Karpas-422 (cell line): ENCODE results near the gene CTIF. TPM values are rescaled to one million over a fixed set of nuclear protein-coding genes. Genes with fewer than 3 reads are reported as not detected.

ENCODE experiments used
- DNase-seq: peaks from one replicate; pipeline ENCODE4 v3.0.0-alpha.2; 2015
- H2AFZ ChIP-seq: fragments of 200-600 bp; sonication (generic); 2 replicates; pipeline ENCODE4 v1.6.1; 2014; ENCODE audit warnings: antibody characterized with exemption, low read length, mixed read lengths
- H3K27ac ChIP-seq: fragments of 200-600 bp; sonication (generic); 2 replicates; pipeline ENCODE4 v1.5.1; 2014; ENCODE audit warnings: mild to moderate bottlenecking, low read length, moderate library complexity
- H3K27me3 ChIP-seq: fragments of 200-600 bp; sonication (generic); 2 replicates; pipeline ENCODE4 v1.6.1; 2014; ENCODE audit warnings: low read length, mixed read lengths
- H3K36me3 ChIP-seq: fragments of 200-600 bp; sonication (generic); 2 replicates; pipeline ENCODE4 v1.6.1; 2014; ENCODE audit warnings: low read length, mixed read lengths; ENCODE audit not compliant: insufficient read depth
- H3K4me1 ChIP-seq: fragments of 200-600 bp; sonication (generic); 2 replicates; pipeline ENCODE4 v1.6.1; 2014; ENCODE audit warnings: mild to moderate bottlenecking, low read length, mixed read lengths
- H3K4me2 ChIP-seq: fragments of 200-600 bp; sonication (generic); 2 replicates; pipeline ENCODE4 v1.6.1; 2014; ENCODE audit warnings: low read length, low read depth, mild to moderate bottlenecking; ENCODE audit not compliant: poor library complexity, severe bottlenecking
- H3K4me3 ChIP-seq: fragments of 200-600 bp; sonication (generic); 2 replicates; pipeline ENCODE4 v1.5.1; 2014; ENCODE audit warnings: mild to moderate bottlenecking, antibody characterized with exemption, low read length, mixed read lengths
- H3K79me2 ChIP-seq: fragments of 200-600 bp; sonication (generic); 2 replicates; pipeline ENCODE4 v1.6.1; 2014; ENCODE audit warnings: mild to moderate bottlenecking, low read length, mixed read lengths
- H3K9ac ChIP-seq: fragments of 200-600 bp; sonication (generic); 2 replicates; pipeline ENCODE4 v1.6.0; 2014; ENCODE audit warnings: low read length
- H3K9me2 ChIP-seq: fragments of 200-600 bp; sonication (generic), shearing (Covaris generic); replicated peaks from 2 replicates; pipeline ENCODE4 v1.6.0; 2014; ENCODE audit warnings: mild to moderate bottlenecking, low read length, moderate library complexity; ENCODE audit not compliant: insufficient read depth
- H3K9me3 ChIP-seq: fragments of 300-700, 200-600 bp; sonication (generic); 2 replicates; pipeline ENCODE4 v1.6.1; 2014; ENCODE audit warnings: low read length, mixed read lengths
- H4K20me1 ChIP-seq: fragments of 200-600 bp; sonication (generic); 2 replicates; pipeline ENCODE4 v1.6.1; 2014; ENCODE audit warnings: mild to moderate bottlenecking, antibody characterized with exemption, low read length, low read depth; ENCODE audit not compliant: insufficient read depth
- total RNA-seq: library from RNA; depleted of rRNA; stranded (reverse); fragments of >200 nt; shearing (Covaris generic); gene quantifications from 2 replicates; pipeline ENCODE4 v1.2.3, GENCODE V29; 2014; ENCODE audit warnings: low replicate concordance

The CTIF gene
- total RNA-seq, 1 experiment from 2014 or later: 0.60 TPM

DNA sequence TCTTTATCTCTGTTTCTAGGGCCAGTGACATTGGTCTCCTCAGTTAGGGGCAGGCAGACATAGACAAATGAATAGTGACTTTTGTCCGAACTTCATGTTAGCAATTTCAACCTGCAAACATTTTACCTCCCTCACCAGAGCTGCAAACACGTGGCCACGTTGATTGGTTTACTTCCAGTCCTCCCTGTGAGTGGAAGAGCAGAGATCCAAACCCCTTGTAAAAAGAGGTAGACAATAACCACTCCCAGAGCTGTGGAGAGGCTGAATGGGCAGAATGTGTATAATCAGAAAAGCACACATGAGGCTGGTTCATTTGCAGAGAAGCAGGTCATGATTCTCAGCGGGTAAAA lies 31.1 kb downstream of the CTIF start:
- Histone ChIP-seq H4K20me1 (no peaks in the 10 kb centered on the region), H3K36me3 (no peaks in the 10 kb centered on the region), H3K9me2 (no peaks in the 10 kb centered on the region), H2AFZ (no peak overlapping the region), H3K9ac (no peak overlapping the region), H3K27me3 (no peaks in the 10 kb centered on the region), H3K4me3 (no peak overlapping the region), H3K27ac (no peak overlapping the region), H3K4me2 (no peak overlapping the region), H3K79me2 (no peaks in the 10 kb centered on the region), H3K4me1 (no peaks in the 10 kb centered on the region), H3K9me3 (no peaks in the 10 kb centered on the region)
- DNase-seq: no peak

DNA sequence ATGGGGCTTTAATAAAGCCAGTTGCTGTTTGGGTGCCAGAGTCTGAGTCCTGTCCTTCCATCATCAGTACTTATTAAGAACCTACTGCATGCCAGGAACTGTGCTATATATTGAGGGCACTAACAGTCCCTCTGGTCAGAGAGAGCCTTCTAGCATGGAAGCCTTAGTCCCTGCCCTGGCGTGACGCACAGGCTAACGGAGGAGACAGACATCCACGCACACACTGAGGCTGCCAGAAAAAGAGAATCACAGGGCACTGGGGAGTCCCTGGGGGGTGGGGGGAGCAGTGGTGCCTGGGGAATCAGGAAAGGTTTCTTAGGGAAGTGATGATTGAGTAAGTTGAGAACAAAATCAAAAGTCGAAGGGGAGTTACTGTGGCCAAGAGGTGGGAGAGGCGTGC lies 31.5 kb downstream of the CTIF start:
- Histone ChIP-seq H3K9me3 (no peaks in the 10 kb centered on the region), H3K36me3 (no peaks in the 10 kb centered on the region), H3K4me2 (no peak overlapping the region), H3K4me3 (no peak overlapping the region), H3K9ac (no peak overlapping the region), H3K27me3 (no peaks in the 10 kb centered on the region), H3K27ac (no peak overlapping the region), H3K9me2 (no peaks in the 10 kb centered on the region), H2AFZ (no peak overlapping the region), H3K79me2 (no peaks in the 10 kb centered on the region), H3K4me1 (no peaks in the 10 kb centered on the region), H4K20me1 (no peaks in the 10 kb centered on the region)
- no peak for DNase-seq

DNA sequence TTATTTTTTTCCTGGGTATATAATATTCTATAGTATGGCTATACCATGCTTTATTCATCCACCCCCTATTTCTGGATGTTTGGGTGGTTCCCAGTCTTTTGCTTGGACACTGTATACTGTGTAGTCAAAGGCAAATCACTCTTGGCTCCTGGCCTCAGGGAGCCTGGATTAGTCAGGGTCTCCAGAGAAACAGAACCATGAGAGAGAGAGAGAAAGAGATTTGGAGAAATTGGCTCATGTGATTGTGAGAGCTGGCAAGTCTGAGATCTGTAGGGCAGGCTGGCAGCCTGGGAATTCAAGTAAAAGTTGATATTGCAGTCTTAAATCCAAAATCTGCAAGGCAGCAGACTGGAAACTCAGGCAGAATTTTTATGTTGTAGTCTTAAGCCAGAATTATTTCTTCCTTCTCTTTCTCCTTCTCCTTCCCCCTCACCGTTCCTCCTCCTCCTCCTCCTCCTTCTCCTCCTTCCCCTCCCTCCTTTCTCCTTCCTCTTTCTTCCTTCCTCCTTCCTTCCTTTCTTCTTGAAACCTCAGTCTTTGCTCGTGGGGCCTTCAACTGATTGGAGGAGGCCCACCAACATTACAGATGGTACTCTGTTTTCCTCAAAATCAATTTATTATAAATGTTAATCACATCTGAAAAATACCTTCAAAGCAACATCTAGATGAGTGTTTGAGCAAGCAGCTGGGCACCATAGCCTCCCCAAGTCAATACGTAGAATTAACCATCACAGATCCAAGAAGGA lies 33.0 kb downstream of the CTIF start:
- no peak overlapping the region for H3K4me2 ChIP-seq

DNA sequence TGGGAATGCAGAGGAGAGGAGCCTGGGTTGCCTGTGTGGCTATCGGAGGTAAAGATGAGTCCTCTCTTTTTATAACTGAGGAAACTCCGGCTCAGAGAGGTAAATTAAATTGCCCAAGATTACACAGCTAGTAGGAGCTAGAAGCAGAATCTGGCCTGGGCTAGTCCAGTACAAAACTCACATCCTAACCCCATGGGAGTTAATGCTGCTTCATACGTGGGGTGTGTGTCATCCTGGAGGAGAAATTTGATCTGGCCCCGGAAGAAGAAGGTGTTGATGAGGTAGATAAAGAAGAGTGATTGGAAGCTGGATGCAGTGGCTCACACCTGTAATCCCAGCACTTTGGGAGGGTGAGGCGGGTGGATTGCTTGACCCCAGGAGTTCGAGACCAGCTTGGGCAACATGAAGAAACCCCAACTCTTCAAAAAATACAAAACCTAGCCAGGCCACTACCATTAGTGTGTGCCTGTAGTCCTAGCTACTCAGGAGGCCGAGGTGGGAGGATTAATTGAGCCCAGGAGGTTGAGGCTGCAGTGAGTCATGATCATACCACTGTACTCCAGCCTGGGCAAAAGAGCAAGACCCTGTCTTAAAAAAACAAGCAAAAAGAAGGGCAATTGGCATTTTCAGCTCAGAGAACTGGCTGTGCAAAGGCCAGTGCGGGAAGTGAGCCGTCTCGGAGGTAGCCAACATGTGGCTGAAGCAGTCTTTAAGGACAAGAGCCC lies 33.7 kb downstream of the CTIF start:
- H3K79me2 ChIP-seq: no peaks in the 10 kb centered on the region
- no peak overlapping the region for H2AFZ ChIP-seq
- no peaks in the 10 kb centered on the region for H3K4me1 ChIP-seq
- H3K9me2 ChIP-seq: no peaks in the 10 kb centered on the region
- H3K9me3 ChIP-seq: no peaks in the 10 kb centered on the region
- H3K36me3 ChIP-seq: no peaks in the 10 kb centered on the region
- H3K27ac ChIP-seq: no peak overlapping the region
- no peaks in the 10 kb centered on the region for H4K20me1 ChIP-seq
- no peak for DNase-seq
- H3K9ac ChIP-seq: no peak overlapping the region
- no peaks in the 10 kb centered on the region for H3K27me3 ChIP-seq
- H3K4me3 ChIP-seq: no peak overlapping the region
- no peak overlapping the region for H3K4me2 ChIP-seq

More for the DNA sequence above, 33.0 kb downstream of the CTIF start:
- no peaks in the 10 kb centered on the region for H4K20me1 ChIP-seq
- no peaks in the 10 kb centered on the region for H3K36me3 ChIP-seq
- no peak overlapping the region for H3K9ac ChIP-seq
- H3K4me1 ChIP-seq: no peaks in the 10 kb centered on the region
- DNase-seq: no peak
- H3K79me2 ChIP-seq: no peaks in the 10 kb centered on the region
- H3K27me3 ChIP-seq: no peaks in the 10 kb centered on the region
- H3K9me2 ChIP-seq: no peaks in the 10 kb centered on the region
- no peak overlapping the region for H3K4me3 ChIP-seq
- H3K27ac ChIP-seq: no peak overlapping the region
- H2AFZ ChIP-seq: no peak overlapping the region
- no peaks in the 10 kb centered on the region for H3K9me3 ChIP-seq

DNA sequence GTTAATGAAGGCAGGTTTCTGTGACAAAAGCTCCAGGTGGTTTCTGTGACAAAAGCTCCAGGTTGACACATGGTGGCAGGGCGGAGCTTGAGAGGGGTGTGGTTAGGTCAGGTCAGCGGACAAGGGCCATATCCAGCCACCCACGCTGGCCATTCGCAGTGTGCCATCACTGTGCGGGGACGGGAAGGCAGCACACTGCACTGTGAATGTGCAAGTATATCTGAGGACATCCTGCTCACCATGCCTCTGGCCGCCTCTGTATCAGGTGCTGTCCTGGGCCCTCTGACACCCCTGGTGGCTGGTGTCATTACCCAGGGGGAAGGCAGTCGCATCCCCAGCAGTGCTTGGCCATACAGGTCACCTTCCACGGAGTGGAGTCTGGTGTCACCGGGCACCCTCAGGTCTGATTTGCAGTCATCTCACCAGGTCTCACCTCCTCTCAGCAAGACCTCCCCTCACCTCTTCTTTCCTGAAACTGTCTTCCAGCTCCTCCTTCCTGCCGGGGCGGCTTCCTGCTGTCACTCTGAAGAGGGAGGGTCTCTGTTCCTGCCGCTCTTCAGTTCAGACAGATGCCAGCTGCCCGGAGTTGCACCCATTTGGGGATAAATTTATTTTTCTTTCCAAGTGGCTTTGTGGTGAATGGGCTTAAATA lies 34.9 kb downstream of the CTIF start:
- Histone ChIP-seq H3K9me3 (no peaks in the 10 kb centered on the region), H3K4me3 (no peak overlapping the region), H3K27ac (no peak overlapping the region), H4K20me1 (no peaks in the 10 kb centered on the region), H3K79me2 (no peaks in the 10 kb centered on the region), H3K9ac (no peak overlapping the region), H2AFZ (no peak overlapping the region), H3K36me3 (no peaks in the 10 kb centered on the region), H3K4me2 (no peak overlapping the region), H3K27me3 (no peaks in the 10 kb centered on the region), H3K9me2 (no peaks in the 10 kb centered on the region), H3K4me1 (no peaks in the 10 kb centered on the region)
- DNase-seq: no peak

DNA sequence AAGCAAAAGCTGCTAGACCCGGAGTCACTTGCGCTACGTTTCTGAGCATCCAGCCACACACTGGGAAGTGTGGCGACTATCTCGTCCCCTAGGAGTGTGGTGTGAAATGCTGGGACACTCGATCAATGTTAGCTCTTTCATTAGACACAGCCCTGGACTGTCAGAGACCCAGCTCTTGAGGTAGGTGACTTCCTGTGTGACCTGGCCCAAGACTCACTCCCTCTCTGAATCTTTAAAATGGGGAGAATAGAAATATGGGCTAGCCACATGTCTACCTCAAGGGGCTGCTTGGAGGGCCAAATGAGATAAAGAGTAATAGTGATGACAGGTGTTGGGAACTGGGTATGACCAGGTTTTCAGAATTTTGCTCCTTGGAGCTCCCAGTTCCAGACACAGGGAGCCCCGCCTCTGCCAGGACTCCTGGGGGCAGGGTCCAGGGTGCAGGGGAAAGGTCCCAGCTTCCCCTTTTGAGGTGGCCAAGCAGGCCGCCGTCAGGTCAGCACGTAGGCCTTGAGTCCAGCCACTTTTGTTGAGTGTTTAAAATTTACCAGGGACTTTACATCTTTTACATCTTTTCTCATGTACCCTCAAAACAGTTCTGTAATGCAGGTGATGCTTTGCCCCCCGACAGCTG lies 36.0 kb downstream of the CTIF start:
- Histone ChIP-seq H3K4me2 (no peak overlapping the region), H3K36me3 (no peaks in the 10 kb centered on the region), H3K4me3 (no peak overlapping the region), H3K9ac (no peak overlapping the region), H3K27ac (no peak overlapping the region), H4K20me1 (no peaks in the 10 kb centered on the region), H3K9me2 (no peaks in the 10 kb centered on the region), H3K9me3 (no peaks in the 10 kb centered on the region), H3K27me3 (no peaks in the 10 kb centered on the region), H3K79me2 (no peaks in the 10 kb centered on the region), H3K4me1 (no peaks in the 10 kb centered on the region), H2AFZ (no peak overlapping the region)
- DNase-seq: no peak

DNA sequence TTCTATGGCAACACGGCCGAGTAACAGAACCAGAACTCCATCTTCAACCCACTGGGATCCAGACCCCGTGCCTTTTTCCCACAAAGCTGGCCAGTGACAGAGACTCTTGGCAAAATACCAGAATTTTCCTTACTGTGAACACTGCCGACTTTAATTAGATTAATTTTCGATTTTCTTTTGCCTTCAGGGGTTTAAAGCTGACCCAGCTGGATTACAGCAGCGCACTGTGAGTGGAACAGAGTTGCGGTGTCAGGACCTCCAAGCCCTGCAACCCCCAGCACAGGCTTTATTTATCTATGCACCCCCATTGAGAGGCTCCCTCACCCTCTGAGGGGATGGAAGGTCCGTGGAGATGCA lies 36.4 kb downstream of the CTIF start:
- no peak overlapping the region for H3K9ac ChIP-seq
- H3K79me2 ChIP-seq: no peaks in the 10 kb centered on the region

More for the DNA sequence above, 36.4 kb downstream of the CTIF start:
- Histone ChIP-seq H3K9me2 (no peaks in the 10 kb centered on the region), H3K4me3 (no peak overlapping the region), H2AFZ (no peak overlapping the region), H3K36me3 (no peaks in the 10 kb centered on the region), H3K27ac (no peak overlapping the region), H3K9me3 (no peaks in the 10 kb centered on the region), H3K4me2 (no peak overlapping the region), H3K27me3 (no peaks in the 10 kb centered on the region), H3K4me1 (no peaks in the 10 kb centered on the region), H4K20me1 (no peaks in the 10 kb centered on the region)
- DNase-seq: no peak
